CD4-positive, alpha-beta T cell (primary cell): ENCODE data around the gene LNPK. TPM values are rescaled to one million over a fixed set of nuclear protein-coding genes. Genes with fewer than 3 reads are reported as not detected.

Experiments
- ATAC-seq: fragments of 200-7000 bp; cut with Tn5 transposase; one replicate; pipeline ENCODE4 v1.10.0; 2022; ENCODE audit warnings: mild to moderate bottlenecking; ENCODE audit not compliant: poor library complexity
- CTCF ChIA-PET: fragments of 350-600 bp; sonication (Branson Sonifier 250); formaldehyde crosslinking; loops from one replicate; lab custom pipeline; 2021; ENCODE audit warnings: antibody characterized with exemption, inconsistent platforms; lab: Charles Lee
- POLR2A ChIA-PET: fragments of 350-600 bp; sonication (Branson Sonifier 250); formaldehyde crosslinking; loops from one replicate; lab custom pipeline; 2021; ENCODE audit warnings: antibody characterized with exemption, inconsistent platforms; lab: Charles Lee
- DNase-seq, 14 experiments: peaks; one replicate each; pipeline ENCODE4 v3.0.0-alpha.2; 2013 to 2020; ENCODE audit warnings: mixed read lengths in 2 of 14
- H3K27ac ChIP-seq, 2 donors: one replicate each; pipeline versions ENCODE4 v1.5.1 to v1.7.0; 2013; ENCODE audit warnings: low read length in 2 of 2, low read depth in 1 of 2, mild to moderate bottlenecking in 1 of 2
- H3K27me3 ChIP-seq, 2 experiments: 1 replicate in 1 of 2; 2 replicates in 1 of 2; pipeline versions ENCODE4 v1.6.1 to v1.7.0; 2013; ENCODE audit warnings: low read length in 2 of 2, control low read depth in 1 of 2, mild to moderate bottlenecking in 1 of 2, moderate library complexity in 1 of 2; ENCODE audit not compliant: insufficient read depth in 2 of 2, control insufficient read depth in 1 of 2
- H3K36me3 ChIP-seq: one replicate; pipeline ENCODE4 v1.6.1; 2013; ENCODE audit warnings: low read length, control low read depth; ENCODE audit not compliant: insufficient read depth
- H3K4me1 ChIP-seq: one replicate; pipeline ENCODE4 v1.6.1; 2013; ENCODE audit warnings: low read length, control low read depth; ENCODE audit not compliant: insufficient read depth
- H3K4me3 ChIP-seq: one replicate; pipeline ENCODE4 v1.5.1; 2013; ENCODE audit warnings: mild to moderate bottlenecking, low read length, moderate library complexity
- H3K9me3 ChIP-seq, 2 experiments: 1 replicate in 1 of 2; 2 replicates in 1 of 2; pipeline versions ENCODE4 v1.6.1 to v1.7.0; 2013; ENCODE audit warnings: low read length in 2 of 2, mild to moderate bottlenecking in 2 of 2, control low read depth in 1 of 2, moderate library complexity in 1 of 2; ENCODE audit not compliant: control insufficient read depth in 1 of 2, insufficient read depth in 1 of 2
- H3K27ac Mint-ChIP-seq: one replicate; pipeline ENCODE4 v1.8.0; 2020; ENCODE audit warnings: mixed read lengths
- H3K27me3 Mint-ChIP-seq: one replicate; pipeline ENCODE4 v1.8.0; 2021; ENCODE audit warnings: mixed read lengths
- H3K36me3 Mint-ChIP-seq: one replicate; pipeline ENCODE4 v1.8.0; 2021; ENCODE audit warnings: low read depth, mixed read lengths
- H3K4me1 Mint-ChIP-seq: one replicate; pipeline ENCODE4 v1.8.0; 2021; ENCODE audit warnings: low read depth, mixed read lengths
- H3K4me3 Mint-ChIP-seq: one replicate; pipeline ENCODE4 v1.8.0; 2020; ENCODE audit warnings: mild to moderate bottlenecking, mixed read lengths
- H3K9me3 Mint-ChIP-seq: one replicate; pipeline ENCODE4 v1.8.0; 2020; ENCODE audit warnings: mixed read lengths
- intact Hi-C, 2 experiments: fragments of 100-400 bp; cut with DNase I in 1 of 2; cut with micrococcal nuclease in 1 of 2; formaldehyde crosslinking; loops; one replicate each; pipeline versions ENCODE4 v1.15.1 to v1.9.0; 2023 to 2025; cut with DNase I, micrococcal nuclease
- total RNA-seq, 174 experiments: library from RNA in 2 of 174; stranded (reverse) in 2 of 174; gene quantifications; one replicate each; pipeline ENCODE4 v1.2.3 and lab custom pipeline; 2021 to 2026
- TF ChIP-seq, protein P1 (sequence below): fragments of 200-600 bp; IDR thresholded peaks from one replicate; pipeline ENCODE4 v1.8.0; 2022; ENCODE audit warnings: antibody characterized with exemption, mild to moderate bottlenecking

Gene LNPK
- total RNA-seq, 2 experiments from 2014 or later: 12.7 to 15.8 TPM

DNA sequence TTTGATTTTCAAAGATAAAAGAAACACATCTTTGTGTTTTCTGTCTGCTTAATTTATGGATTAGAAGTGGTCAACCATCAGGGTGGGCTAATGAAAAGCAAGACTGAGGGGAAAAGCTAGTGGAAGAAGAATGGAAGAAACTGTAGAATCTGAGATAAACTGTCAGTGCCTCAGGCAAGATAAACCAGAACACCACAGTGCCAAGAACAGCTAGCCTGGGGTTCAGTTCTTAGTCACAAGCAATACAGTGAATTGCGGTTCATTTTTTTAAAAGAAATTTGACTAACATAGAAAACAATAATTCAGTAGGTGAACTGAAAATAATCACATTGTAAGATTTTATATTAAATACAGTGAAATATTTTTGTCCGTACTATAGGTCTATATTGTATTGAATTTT is 22.0 kb upstream of the LNPK start:
- H3K4me1 Mint-ChIP-seq: no peaks in the 10 kb centered on the region
- Histone ChIP-seq H3K36me3 (no peaks in the 10 kb centered on the region), H3K27ac (no peak overlapping the region), H3K27me3 (peaks cover 7 to 30% of the 10 kb centered on the region in 2 experiments), H3K9me3 (peaks cover 0 to 3% of the 10 kb centered on the region in 2 experiments), H3K4me3 (no peak overlapping the region), H3K4me1 (no peaks in the 10 kb centered on the region)
- no peak overlapping the region for H3K27ac Mint-ChIP-seq
- H3K9me3 Mint-ChIP-seq: no peaks in the 10 kb centered on the region
- no peak overlapping the region for H3K4me3 Mint-ChIP-seq
- peaks cover 69% of the 10 kb centered on the region for H3K27me3 Mint-ChIP-seq
- ATAC-seq (no peak), DNase-seq (no peak)
- ChIA-PET POLR2A (interaction anchor here (1.0 kb wide), 1 partner anchor 22 kb away, joined by 4 read pairs; the partner anchor contains the start of gene LNPK), CTCF (interaction anchor here (0.7 kb wide), 1 partner anchor 9 kb away, joined by 3 read pairs; no protein-coding TSS in a partner anchor)
- no peaks in the 10 kb centered on the region for H3K36me3 Mint-ChIP-seq
- intact Hi-C loops: no loop called here
- TF ChIP-seq, protein P1, sequence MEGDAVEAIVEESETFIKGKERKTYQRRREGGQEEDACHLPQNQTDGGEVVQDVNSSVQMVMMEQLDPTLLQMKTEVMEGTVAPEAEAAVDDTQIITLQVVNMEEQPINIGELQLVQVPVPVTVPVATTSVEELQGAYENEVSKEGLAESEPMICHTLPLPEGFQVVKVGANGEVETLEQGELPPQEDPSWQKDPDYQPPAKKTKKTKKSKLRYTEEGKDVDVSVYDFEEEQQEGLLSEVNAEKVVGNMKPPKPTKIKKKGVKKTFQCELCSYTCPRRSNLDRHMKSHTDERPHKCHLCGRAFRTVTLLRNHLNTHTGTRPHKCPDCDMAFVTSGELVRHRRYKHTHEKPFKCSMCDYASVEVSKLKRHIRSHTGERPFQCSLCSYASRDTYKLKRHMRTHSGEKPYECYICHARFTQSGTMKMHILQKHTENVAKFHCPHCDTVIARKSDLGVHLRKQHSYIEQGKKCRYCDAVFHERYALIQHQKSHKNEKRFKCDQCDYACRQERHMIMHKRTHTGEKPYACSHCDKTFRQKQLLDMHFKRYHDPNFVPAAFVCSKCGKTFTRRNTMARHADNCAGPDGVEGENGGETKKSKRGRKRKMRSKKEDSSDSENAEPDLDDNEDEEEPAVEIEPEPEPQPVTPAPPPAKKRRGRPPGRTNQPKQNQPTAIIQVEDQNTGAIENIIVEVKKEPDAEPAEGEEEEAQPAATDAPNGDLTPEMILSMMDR: no peak

DNA sequence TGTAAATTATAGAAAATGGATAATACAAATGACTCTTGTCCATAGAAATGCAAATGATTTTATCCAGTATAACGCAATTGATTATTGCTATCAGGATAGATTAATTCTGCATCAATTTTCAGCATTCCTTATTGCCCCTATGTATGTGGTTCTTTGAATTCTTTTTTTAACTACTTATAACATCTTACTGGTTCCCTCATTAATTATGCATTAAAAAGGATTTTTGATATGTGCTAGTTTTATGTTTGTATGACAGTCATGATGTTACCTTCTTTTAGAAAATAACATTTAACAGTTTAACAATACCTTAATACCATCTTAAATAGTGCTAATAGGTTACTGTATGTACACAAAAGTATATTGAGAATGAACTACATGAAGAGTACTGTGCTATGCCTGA is 20.0 kb upstream of the LNPK start:
- no peaks in the 10 kb centered on the region for H3K9me3 Mint-ChIP-seq
- Histone ChIP-seq H3K36me3 (no peaks in the 10 kb centered on the region), H3K9me3 (peaks cover 0 to 3% of the 10 kb centered on the region in 2 experiments), H3K4me1 (no peaks in the 10 kb centered on the region), H3K27me3 (peaks cover 7 to 23% of the 10 kb centered on the region in 2 experiments), H3K4me3 (no peak overlapping the region), H3K27ac (no peak overlapping the region)
- H3K27me3 Mint-ChIP-seq: peaks cover 59% of the 10 kb centered on the region
- POLR2A ChIA-PET: no interaction called here
- no peak for DNase-seq
- TF ChIP-seq, protein P1: no peak
- intact Hi-C loops: no loop called here
- H3K36me3 Mint-ChIP-seq: no peaks in the 10 kb centered on the region
- ATAC-seq: no peak
- CTCF ChIA-PET: no interaction called here
- no peak overlapping the region for H3K27ac Mint-ChIP-seq
- no peak overlapping the region for H3K4me3 Mint-ChIP-seq
- H3K4me1 Mint-ChIP-seq: no peaks in the 10 kb centered on the region

DNA sequence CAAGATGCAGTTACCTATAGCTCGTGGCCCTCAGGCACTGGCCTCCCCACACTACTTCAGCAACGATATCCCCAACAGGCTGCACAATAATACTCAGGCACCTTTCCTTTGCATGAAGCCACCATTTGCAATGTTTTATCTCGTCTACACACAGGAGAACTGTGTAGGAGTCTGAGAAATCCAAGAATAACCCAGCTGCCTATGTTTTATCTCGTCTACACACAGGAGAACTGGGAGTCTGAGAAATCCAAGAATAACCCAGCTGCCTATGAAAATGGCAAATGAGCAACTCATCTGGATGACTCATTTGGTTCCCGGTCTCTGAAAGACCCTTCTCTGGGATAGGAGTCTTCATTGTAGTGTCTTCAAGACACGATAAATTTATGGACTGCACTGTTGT is 18.3 kb upstream of the LNPK start:
- Histone ChIP-seq H3K4me3 (no peak overlapping the region), H3K36me3 (no peaks in the 10 kb centered on the region), H3K9me3 (peaks cover 0 to 3% of the 10 kb centered on the region in 2 experiments), H3K27ac (no peak overlapping the region), H3K4me1 (no peaks in the 10 kb centered on the region), H3K27me3 (peaks cover 7 to 23% of the 10 kb centered on the region in 2 experiments)
- Mint-ChIP-seq H3K27ac (no peak overlapping the region), H3K36me3 (no peaks in the 10 kb centered on the region), H3K9me3 (no peaks in the 10 kb centered on the region), H3K27me3 (peaks cover 66% of the 10 kb centered on the region), H3K4me3 (no peak overlapping the region), H3K4me1 (no peaks in the 10 kb centered on the region)
- ChIA-PET POLR2A (no interaction called here), CTCF (interaction anchor here (1.4 kb wide), 1 partner anchor 11 kb away, joined by 4 read pairs; no protein-coding TSS in a partner anchor)
- TF ChIP-seq, protein P1: no peak
- intact Hi-C loops: no loop called here
- DNase-seq (no peak), ATAC-seq (no peak)
